Neural cell (in vitro differentiated cells): ENCODE results near the gene FGA. TPM values are rescaled to one million over a fixed set of nuclear protein-coding genes. Genes with fewer than 3 reads are reported as not detected.

ENCODE experiments used
- H2AFZ ChIP-seq: fragments of 200-600, 300-800 bp; sonication (generic), shearing (Covaris generic); 2 replicates; pipeline ENCODE4 v1.6.0; 2014; ENCODE audit warnings: low read depth, mild to moderate bottlenecking, antibody characterized with exemption, low read length, moderate library complexity
- H3F3A ChIP-seq: fragments of 200-600 bp; shearing (Covaris generic); 2 replicates; pipeline ENCODE4 v1.6.1; 2016; ENCODE audit warnings: mild to moderate bottlenecking, moderate library complexity, mixed read lengths, antibody characterized with exemption, low read length; ENCODE audit not compliant: insufficient read depth, poor library complexity, severe bottlenecking
- H3K27ac ChIP-seq: fragments of 200-600, 300-800 bp; sonication (generic), shearing (Covaris generic); 2 replicates; pipeline ENCODE4 v1.5.1; 2014; ENCODE audit warnings: mild to moderate bottlenecking, low read length, moderate library complexity
- H3K27me3 ChIP-seq: fragments of 300-800, 200-600 bp; sonication (generic), shearing (Covaris generic); 2 replicates; pipeline ENCODE4 v1.6.0; 2014; ENCODE audit warnings: mild to moderate bottlenecking, low read depth, low read length, moderate library complexity; ENCODE audit not compliant: insufficient read depth
- H3K36me3 ChIP-seq: fragments of 300-800, 200-600 bp; sonication (generic), shearing (Covaris generic); 2 replicates; pipeline ENCODE4 v1.5.1; 2014; ENCODE audit warnings: mild to moderate bottlenecking, antibody characterized with exemption, low read length, moderate library complexity; ENCODE audit not compliant: insufficient read depth
- H3K4me2 ChIP-seq: fragments of 300-800, 200-600 bp; sonication (generic), shearing (Covaris generic); 2 replicates; pipeline ENCODE4 v1.6.0; 2014; ENCODE audit warnings: mild to moderate bottlenecking, low read length
- H3K4me3 ChIP-seq: fragments of 300-800, 200-600 bp; sonication (generic), shearing (Covaris generic); 2 replicates; pipeline ENCODE4 v1.5.1; 2014; ENCODE audit warnings: mild to moderate bottlenecking, low read length, moderate library complexity
- H3K79me2 ChIP-seq: fragments of 200-600 bp; shearing (Covaris generic); replicated peaks from 2 replicates; pipeline ENCODE4 v1.6.0; 2014; ENCODE audit warnings: mild to moderate bottlenecking, low read length, moderate library complexity; ENCODE audit not compliant: insufficient read depth
- H3K9ac ChIP-seq: fragments of 300-800, 200-600 bp; sonication (generic), shearing (Covaris generic); 2 replicates; pipeline ENCODE4 v1.6.1; 2016; ENCODE audit warnings: mild to moderate bottlenecking, low read length, mixed read lengths
- H3K9me2 ChIP-seq: fragments of 200-600 bp; shearing (Covaris generic); 2 replicates; pipeline ENCODE4 v1.6.1; 2016; ENCODE audit warnings: mild to moderate bottlenecking, low read length, mixed read lengths; ENCODE audit not compliant: insufficient read depth
- H3K9me3 ChIP-seq: fragments of 200-600, 300-800 bp; sonication (generic), shearing (Covaris generic); 2 replicates; pipeline ENCODE4 v1.6.1; 2016; ENCODE audit warnings: mild to moderate bottlenecking, mixed run types, low read length, moderate library complexity, mixed read lengths
- H4K20me1 ChIP-seq: fragments of 200-600 bp; shearing (Covaris generic); 2 replicates; pipeline ENCODE4 v1.6.1; 2016; ENCODE audit warnings: mild to moderate bottlenecking, mixed run types; ENCODE audit not compliant: insufficient read depth
- EP300 ChIP-seq: fragments of 450-650 bp; conservative IDR thresholded peaks from 2 replicates; pipeline ENCODE4 v1.6.1; 2014; ENCODE audit warnings: antibody characterized with exemption, mild to moderate bottlenecking, moderate library complexity; ENCODE audit not compliant: poor library complexity, severe bottlenecking
- EZH2 ChIP-seq: fragments of 200-600, 300-800 bp; shearing (Covaris generic), sonication (generic); IDR thresholded peaks from 2 replicates; pipeline ENCODE4 v1.6.1; 2014; ENCODE audit warnings: antibody characterized with exemption, low read length, borderline replicate concordance, mild to moderate bottlenecking; ENCODE audit not compliant: insufficient read depth, poor library complexity, severe bottlenecking
- MXI1 ChIP-seq: fragments of 450-650 bp; conservative IDR thresholded peaks from 2 replicates; pipeline ENCODE4 v1.6.1; 2014; ENCODE audit warnings: antibody characterized with exemption, mild to moderate bottlenecking; ENCODE audit not compliant: poor library complexity, severe bottlenecking
- POLR2AphosphoS5 ChIP-seq: IDR thresholded peaks from 2 replicates; pipeline ENCODE4 v1.6.1; 2012
- RAD21 ChIP-seq: fragments of 450-650 bp; conservative IDR thresholded peaks from 2 replicates; pipeline ENCODE4 v1.6.1; 2014; ENCODE audit warnings: antibody characterized with exemption, mild to moderate bottlenecking, moderate library complexity
- REST ChIP-seq: IDR thresholded peaks from 2 replicates; pipeline ENCODE4 v1.6.1; 2012; ENCODE audit warnings: borderline replicate concordance
- SMC3 ChIP-seq: fragments of 450-650 bp; conservative IDR thresholded peaks from 2 replicates; pipeline ENCODE4 v1.6.1; 2014; ENCODE audit warnings: antibody characterized with exemption, mild to moderate bottlenecking, moderate library complexity; ENCODE audit not compliant: poor library complexity
- TAF1 ChIP-seq: IDR thresholded peaks from 2 replicates; pipeline ENCODE4 v1.6.1; 2012; ENCODE audit warnings: low read depth
- polyA plus RNA-seq: library from polyadenylated mRNA; depleted of rRNA; stranded (reverse); fragments of >200 nt; gene quantifications from 2 replicates; pipeline ENCODE4 v1.2.3, GENCODE V29; 2014
- TF ChIP-seq, protein P1 (sequence below): fragments of 450-650 bp; IDR thresholded peaks from 2 replicates; pipeline ENCODE4 v1.5.1; 2014; ENCODE audit warnings: antibody characterized with exemption, mild to moderate bottlenecking, moderate library complexity; ENCODE audit not compliant: poor library complexity, severe bottlenecking

Gene FGA
- polyA plus RNA-seq, 1 donor from 2014 or later, result not detected

DNA sequence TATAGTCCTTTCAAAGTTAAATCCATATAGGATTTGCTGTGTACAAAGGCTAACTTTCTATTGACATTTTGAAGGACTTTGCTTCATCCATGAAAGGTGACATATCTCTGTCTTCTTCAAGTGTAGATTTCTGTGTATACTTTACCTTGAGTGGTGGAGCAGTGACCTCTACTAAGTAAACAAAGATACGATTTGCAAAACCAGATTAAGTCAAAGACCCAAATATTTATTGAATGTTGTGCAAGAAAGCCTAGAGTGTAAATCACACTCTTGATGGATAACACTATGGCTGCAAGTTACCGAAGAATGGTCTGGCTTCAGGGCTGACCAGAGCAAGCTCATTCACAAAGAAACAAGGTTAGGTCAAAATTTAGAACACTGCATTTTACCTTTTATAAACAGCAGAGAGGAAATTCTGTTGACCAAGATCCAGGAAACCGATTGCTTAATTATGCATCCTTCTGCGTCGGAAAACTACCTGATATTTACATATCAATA, 27.3 kb upstream of the FGA start:
- H3K27ac ChIP-seq, result no peak overlapping the region
- TF ChIP-seq RAD21 (no peak), REST (no peak), MXI1 (no peak), EZH2 (no peak), POLR2AphosphoS5 (no peak), EP300 (no peak), SMC3 (no peak), TAF1 (no peak)
- TF ChIP-seq, protein P1, sequence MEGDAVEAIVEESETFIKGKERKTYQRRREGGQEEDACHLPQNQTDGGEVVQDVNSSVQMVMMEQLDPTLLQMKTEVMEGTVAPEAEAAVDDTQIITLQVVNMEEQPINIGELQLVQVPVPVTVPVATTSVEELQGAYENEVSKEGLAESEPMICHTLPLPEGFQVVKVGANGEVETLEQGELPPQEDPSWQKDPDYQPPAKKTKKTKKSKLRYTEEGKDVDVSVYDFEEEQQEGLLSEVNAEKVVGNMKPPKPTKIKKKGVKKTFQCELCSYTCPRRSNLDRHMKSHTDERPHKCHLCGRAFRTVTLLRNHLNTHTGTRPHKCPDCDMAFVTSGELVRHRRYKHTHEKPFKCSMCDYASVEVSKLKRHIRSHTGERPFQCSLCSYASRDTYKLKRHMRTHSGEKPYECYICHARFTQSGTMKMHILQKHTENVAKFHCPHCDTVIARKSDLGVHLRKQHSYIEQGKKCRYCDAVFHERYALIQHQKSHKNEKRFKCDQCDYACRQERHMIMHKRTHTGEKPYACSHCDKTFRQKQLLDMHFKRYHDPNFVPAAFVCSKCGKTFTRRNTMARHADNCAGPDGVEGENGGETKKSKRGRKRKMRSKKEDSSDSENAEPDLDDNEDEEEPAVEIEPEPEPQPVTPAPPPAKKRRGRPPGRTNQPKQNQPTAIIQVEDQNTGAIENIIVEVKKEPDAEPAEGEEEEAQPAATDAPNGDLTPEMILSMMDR, result no peak
- no peaks in the 10 kb centered on the region for H3K27me3 ChIP-seq
- H3K9me3 ChIP-seq, result no peaks in the 10 kb centered on the region
- H4K20me1 ChIP-seq, result no peaks in the 10 kb centered on the region
- no peaks in the 10 kb centered on the region for H3K79me2 ChIP-seq
- H3K36me3 ChIP-seq, result no peaks in the 10 kb centered on the region
- H3K9ac ChIP-seq, result no peak overlapping the region
- H3K4me2 ChIP-seq, result no peak overlapping the region
- no peaks in the 10 kb centered on the region for H3F3A ChIP-seq
- H2AFZ ChIP-seq, result no peak overlapping the region
- no peak overlapping the region for H3K4me3 ChIP-seq
- no peaks in the 10 kb centered on the region for H3K9me2 ChIP-seq

DNA sequence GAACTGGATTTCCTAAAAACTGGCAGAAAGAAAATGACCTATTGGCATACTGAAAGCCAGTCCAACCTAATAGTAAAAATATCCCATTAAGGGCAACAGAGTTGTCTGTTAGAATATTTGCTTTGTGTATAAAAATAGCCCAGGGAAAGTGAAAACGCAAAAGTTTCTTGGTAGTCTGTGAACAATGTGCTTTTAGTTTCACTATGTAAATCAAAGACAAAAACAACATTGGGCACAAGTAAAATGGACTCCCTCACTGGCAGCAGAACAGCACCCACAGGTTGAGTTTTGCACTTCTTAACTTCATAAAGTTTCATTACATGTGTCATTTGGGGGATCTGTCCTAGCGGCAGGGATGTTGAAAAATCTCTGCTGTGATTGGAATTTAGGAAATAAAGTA, 26.2 kb upstream of the FGA start:
- Histone ChIP-seq H4K20me1 (no peaks in the 10 kb centered on the region), H3K27me3 (no peaks in the 10 kb centered on the region), H3K4me3 (no peak overlapping the region), H3K79me2 (no peaks in the 10 kb centered on the region), H2AFZ (no peak overlapping the region), H3K36me3 (no peaks in the 10 kb centered on the region), H3K9ac (no peak overlapping the region), H3K9me3 (no peaks in the 10 kb centered on the region), H3K4me2 (no peak overlapping the region), H3K27ac (no peak overlapping the region), H3F3A (no peaks in the 10 kb centered on the region), H3K9me2 (no peaks in the 10 kb centered on the region)
- no peak for TF ChIP-seq MXI1
- TF ChIP-seq RAD21, result no peak
- TF ChIP-seq, protein P1, result no peak
- no peak for TF ChIP-seq POLR2AphosphoS5
- no peak for TF ChIP-seq EZH2
- no peak for TF ChIP-seq TAF1
- TF ChIP-seq REST, result no peak
- TF ChIP-seq EP300, result no peak
- TF ChIP-seq SMC3, result no peak
